ENCODE measurements around the gene C10orf62. TPM values are rescaled to one million over a fixed set of nuclear protein-coding genes. Genes with fewer than 3 reads are reported as not detected.

The C10orf62 gene
- total RNA-seq, 4 donors from 2014 or later, result not detected

DNA sequence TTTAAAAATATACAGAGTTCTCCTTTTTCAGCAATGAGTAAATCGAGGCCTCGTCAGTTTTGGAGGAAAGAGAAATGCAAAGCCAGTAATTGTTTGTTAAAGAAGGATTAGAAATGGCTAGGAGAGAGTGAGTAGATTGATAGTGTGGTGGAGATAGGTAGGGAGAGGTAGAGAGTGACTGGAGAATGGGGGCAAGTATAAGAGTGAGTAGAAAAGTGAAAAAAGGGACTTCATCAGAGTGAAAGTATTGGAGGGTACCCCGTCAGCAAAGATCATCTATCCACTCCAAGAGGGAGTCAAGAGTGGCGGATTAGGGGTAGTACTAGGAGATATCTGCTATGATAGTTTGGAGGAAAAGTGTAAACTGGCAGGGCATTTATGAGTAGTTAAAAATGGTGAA lies 26.2 kb upstream of the C10orf62 start:
- no peaks in the 10 kb centered on the region for H3K4me1 ChIP-seq
- no peaks in the 10 kb centered on the region for H3K36me3 ChIP-seq
- no peak for TF ChIP-seq POLR2AphosphoS5 (IDR thresholded peaks at IDR 0.05)
- TF ChIP-seq, protein P1, sequence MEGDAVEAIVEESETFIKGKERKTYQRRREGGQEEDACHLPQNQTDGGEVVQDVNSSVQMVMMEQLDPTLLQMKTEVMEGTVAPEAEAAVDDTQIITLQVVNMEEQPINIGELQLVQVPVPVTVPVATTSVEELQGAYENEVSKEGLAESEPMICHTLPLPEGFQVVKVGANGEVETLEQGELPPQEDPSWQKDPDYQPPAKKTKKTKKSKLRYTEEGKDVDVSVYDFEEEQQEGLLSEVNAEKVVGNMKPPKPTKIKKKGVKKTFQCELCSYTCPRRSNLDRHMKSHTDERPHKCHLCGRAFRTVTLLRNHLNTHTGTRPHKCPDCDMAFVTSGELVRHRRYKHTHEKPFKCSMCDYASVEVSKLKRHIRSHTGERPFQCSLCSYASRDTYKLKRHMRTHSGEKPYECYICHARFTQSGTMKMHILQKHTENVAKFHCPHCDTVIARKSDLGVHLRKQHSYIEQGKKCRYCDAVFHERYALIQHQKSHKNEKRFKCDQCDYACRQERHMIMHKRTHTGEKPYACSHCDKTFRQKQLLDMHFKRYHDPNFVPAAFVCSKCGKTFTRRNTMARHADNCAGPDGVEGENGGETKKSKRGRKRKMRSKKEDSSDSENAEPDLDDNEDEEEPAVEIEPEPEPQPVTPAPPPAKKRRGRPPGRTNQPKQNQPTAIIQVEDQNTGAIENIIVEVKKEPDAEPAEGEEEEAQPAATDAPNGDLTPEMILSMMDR (IDR thresholded peaks at IDR 0.05), result no peak
- TF ChIP-seq EP300 (IDR thresholded peaks at IDR 0.05; ENCODE audit: low read depth), result no peak
- TF ChIP-seq POLR2A (IDR thresholded peaks at IDR 0.05), result no peak
- intact Hi-C loops (cut with DNase I; ENCODE audit: low total_unique reads), result no loop called here
- no peak overlapping the region for H3K27ac ChIP-seq
- H3K4me3 ChIP-seq, result no peak overlapping the region
- no peaks in the 10 kb centered on the region for H3K9me3 ChIP-seq
- WGBS, 2 donors (ENCODE audit: low coverage in 1 of 2), result 93 to 95% methylated on average over 4 of the region's 4 CpGs
- DNase-seq, result no peak
- no peaks in the 10 kb centered on the region for H3K27me3 ChIP-seq
- in situ Hi-C loops (cut with MboI; ENCODE audit: low pct_ligation_motif_present in 1 of 4, low pct_unique_long_range_greater_than_20kb in 1 of 4, low sequenced_read_pairs in 3 of 4), result no loop called here

DNA sequence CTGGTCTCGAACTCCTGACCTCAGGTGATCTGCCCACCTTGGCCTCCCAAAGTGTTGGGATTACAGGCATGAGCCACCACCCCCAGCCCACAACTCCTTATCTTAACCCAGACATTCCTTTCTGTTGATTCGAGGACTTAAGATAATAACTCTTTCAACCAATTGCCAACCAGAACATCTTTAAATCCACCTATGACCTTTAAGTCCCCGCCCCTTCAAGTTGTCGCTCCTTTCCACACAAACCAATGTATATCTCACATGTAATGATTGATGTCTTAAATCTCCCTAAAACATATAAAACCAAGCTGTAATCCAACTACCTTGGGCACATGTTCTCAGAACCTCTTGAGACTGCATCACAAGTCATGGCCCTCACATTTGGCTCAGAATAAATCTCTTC lies 24.7 kb upstream of the C10orf62 start:
- no peak for DNase-seq
- no peak overlapping the region for H3K4me3 ChIP-seq
- no peak overlapping the region for H3K27ac ChIP-seq
- intact Hi-C loops (cut with DNase I; ENCODE audit: low total_unique reads) (no loop called here), in situ Hi-C loops (cut with MboI; ENCODE audit: low pct_ligation_motif_present in 1 of 4, low pct_unique_long_range_greater_than_20kb in 1 of 4, low sequenced_read_pairs in 3 of 4) (no loop called here)
- H3K27me3 ChIP-seq, result no peaks in the 10 kb centered on the region
- no peaks in the 10 kb centered on the region for H3K9me3 ChIP-seq
- WGBS, 2 donors (ENCODE audit: low coverage in 1 of 2), result 84 to 86% methylated on average over 3 to 4 of the region's 4 CpGs
- no peaks in the 10 kb centered on the region for H3K36me3 ChIP-seq
- no peaks in the 10 kb centered on the region for H3K4me1 ChIP-seq
- no peak for TF ChIP-seq POLR2AphosphoS5 (IDR thresholded peaks at IDR 0.05)
- TF ChIP-seq EP300 (IDR thresholded peaks at IDR 0.05; ENCODE audit: low read depth), result no peak
- TF ChIP-seq, protein P1 (IDR thresholded peaks at IDR 0.05), result no peak
- TF ChIP-seq POLR2A (IDR thresholded peaks at IDR 0.05), result no peak

DNA sequence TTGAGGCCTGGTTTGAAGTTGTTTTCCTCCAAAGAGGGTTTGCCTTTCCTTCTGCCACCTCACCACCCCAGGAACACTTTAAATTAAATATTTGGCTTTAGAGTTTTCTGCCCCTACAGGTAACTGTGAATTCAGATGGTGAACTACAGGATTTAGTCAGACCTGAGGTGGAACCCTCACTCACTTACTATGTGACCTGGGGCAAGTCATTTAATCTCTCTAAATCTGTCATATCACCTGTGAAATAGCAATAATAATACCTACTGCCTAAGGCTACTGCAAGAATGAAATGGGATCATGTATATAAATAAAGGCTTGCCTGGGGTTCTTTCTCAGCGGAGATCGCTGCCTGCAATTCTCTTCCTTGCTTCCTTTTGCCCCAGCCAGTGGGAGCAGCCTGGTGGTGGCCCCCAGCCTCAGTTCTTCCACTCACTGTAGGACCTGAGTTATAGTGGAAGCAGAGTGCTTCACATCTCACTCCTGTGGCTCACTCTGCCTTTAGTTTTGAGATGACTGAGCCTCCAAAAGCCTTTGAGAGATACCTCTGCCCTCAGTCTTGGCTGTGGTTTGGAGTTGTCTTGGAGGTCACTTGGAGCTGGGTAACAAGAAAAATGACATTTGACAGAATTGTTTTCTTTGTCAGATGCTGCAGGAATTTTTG lies 23.1 kb upstream of the C10orf62 start:
- Histone ChIP-seq H3K4me3 (no peak overlapping the region), H3K36me3 (no peaks in the 10 kb centered on the region), H3K27ac (no peak overlapping the region), H3K4me1 (no peaks in the 10 kb centered on the region), H3K27me3 (no peaks in the 10 kb centered on the region), H3K9me3 (no peaks in the 10 kb centered on the region)
- in situ Hi-C loops (cut with MboI; ENCODE audit: low pct_ligation_motif_present in 1 of 4, low pct_unique_long_range_greater_than_20kb in 1 of 4, low sequenced_read_pairs in 3 of 4) (no loop called here), intact Hi-C loops (cut with DNase I; ENCODE audit: low total_unique reads) (no loop called here)
- DNase-seq, result no peak
- no peak for TF ChIP-seq POLR2AphosphoS5 (IDR thresholded peaks at IDR 0.05)
- no peak for TF ChIP-seq EP300 (IDR thresholded peaks at IDR 0.05; ENCODE audit: low read depth)
- TF ChIP-seq, protein P1 (IDR thresholded peaks at IDR 0.05), result no peak
- no peak for TF ChIP-seq POLR2A (IDR thresholded peaks at IDR 0.05)
- WGBS, 2 donors (ENCODE audit: low coverage in 1 of 2), result 62 to 89% methylated on average over 2 of the region's 2 CpGs

DNA sequence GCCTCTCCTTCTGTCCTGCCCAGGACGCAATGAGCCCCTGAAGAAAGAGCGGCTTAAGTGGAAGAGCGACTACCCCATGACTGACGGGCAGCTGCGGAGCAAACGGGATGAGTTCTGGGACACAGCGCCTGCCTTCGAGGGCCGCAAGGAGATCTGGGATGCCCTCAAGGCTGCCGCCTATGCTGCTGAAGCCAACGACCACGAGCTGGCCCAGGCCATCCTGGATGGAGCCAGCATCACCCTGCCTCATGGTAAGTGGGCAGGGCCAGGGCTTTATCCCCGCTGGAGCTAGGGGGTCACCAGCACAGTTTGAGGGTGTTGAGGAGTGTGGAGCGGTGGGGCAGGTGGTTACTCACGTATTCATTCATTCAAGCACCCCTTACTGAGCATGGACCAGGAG lies 21.6 kb upstream of the C10orf62 start:
- 91% methylated on average over 15 of the region's 15 CpGs; no CpG with 5 or more reads in 1 of the 2 donors for WGBS, 2 donors (ENCODE audit: low coverage in 1 of 2)
- in situ Hi-C loops (cut with MboI; ENCODE audit: low pct_ligation_motif_present in 1 of 4, low pct_unique_long_range_greater_than_20kb in 1 of 4, low sequenced_read_pairs in 3 of 4), result no loop called here

More for the DNA sequence above, 21.6 kb upstream of the C10orf62 start:
- peaks cover 0 to 7% (median 1%) of the 10 kb centered on the region in 4 donors for H3K4me1 ChIP-seq
- no peak overlapping the region for H3K27ac ChIP-seq
- H3K4me3 ChIP-seq, result no peak overlapping the region
- DNase-seq, result no peak
- intact Hi-C loops (cut with DNase I; ENCODE audit: low total_unique reads), result no loop called here
- no peaks in the 10 kb centered on the region for H3K9me3 ChIP-seq
- no peak for TF ChIP-seq POLR2A (IDR thresholded peaks at IDR 0.05)
- no peak for TF ChIP-seq POLR2AphosphoS5 (IDR thresholded peaks at IDR 0.05)
- TF ChIP-seq, protein P1 (IDR thresholded peaks at IDR 0.05), result no peak
- no peak for TF ChIP-seq EP300 (IDR thresholded peaks at IDR 0.05; ENCODE audit: low read depth)
- no peaks in the 10 kb centered on the region for H3K36me3 ChIP-seq
- H3K27me3 ChIP-seq, result no peaks in the 10 kb centered on the region

Measured in transverse colon (tissue), 4 donors.